Ecto neural progenitor cell (in vitro differentiated cells): ENCODE data around the gene AGRN.
"Not testable (repeated sequence)": the region's sequence is repeated elsewhere in the genome, so short reads cannot be mapped to it uniquely, and the experiment has no call there.

Experiments
- DNase-seq: peaks from one replicate; pipeline ENCODE4 v3.0.0-alpha.2; 2018; ENCODE audit warnings: low spot score

AGRN gene

GRCh38 chr1:1092149-1092855, 72.4 kb downstream of the AGRN start:
- peak; percentile 31 for DNase-seq

GRCh38 chr1:1092894-1093609, 73.1 kb downstream of the AGRN start:
- DNase-seq: peak; percentile 27

- DNase-seq: peak; percentile 28
Measured at GRCh38 chr1:1093610-1093943, 73.7 kb downstream of the AGRN start.

- DNase-seq: peak; percentile 1
Measured at GRCh38 chr1:1094981-1095380, 75.1 kb downstream of the AGRN start.

- peak; percentile 21 for DNase-seq
Measured at GRCh38 chr1:1096136-1096535, 76.2 kb downstream of the AGRN start.

GRCh38 chr1:1098681-1099421, 78.9 kb downstream of the AGRN start:
- DNase-seq: peak; percentile 2

- DNase-seq: peak; percentile 8
Measured at GRCh38 chr1:1099506-1100183, 79.7 kb downstream of the AGRN start.

- peak; percentile 13 for DNase-seq
Measured at GRCh38 chr1:1100296-1100695, 80.4 kb downstream of the AGRN start.

GRCh38 chr1:1101503-1101902, 81.6 kb downstream of the AGRN start:
- DNase-seq: peak; percentile 19

GRCh38 chr1:1104152-1104551, 84.2 kb downstream of the AGRN start:
- not testable (repeated sequence) for DNase-seq
